HG03342 (cell line): ENCODE results near the gene ADSS1.

ENCODE experiments used
- ATAC-seq: cut with Tn5 transposase; IDR thresholded peaks from one replicate; pipeline ENCODE4 v1.9.1; 2021; ENCODE audit warnings: mild to moderate bottlenecking, moderate library complexity; ENCODE audit not compliant: unreplicated experiment

ADSS1 gene

DNA sequence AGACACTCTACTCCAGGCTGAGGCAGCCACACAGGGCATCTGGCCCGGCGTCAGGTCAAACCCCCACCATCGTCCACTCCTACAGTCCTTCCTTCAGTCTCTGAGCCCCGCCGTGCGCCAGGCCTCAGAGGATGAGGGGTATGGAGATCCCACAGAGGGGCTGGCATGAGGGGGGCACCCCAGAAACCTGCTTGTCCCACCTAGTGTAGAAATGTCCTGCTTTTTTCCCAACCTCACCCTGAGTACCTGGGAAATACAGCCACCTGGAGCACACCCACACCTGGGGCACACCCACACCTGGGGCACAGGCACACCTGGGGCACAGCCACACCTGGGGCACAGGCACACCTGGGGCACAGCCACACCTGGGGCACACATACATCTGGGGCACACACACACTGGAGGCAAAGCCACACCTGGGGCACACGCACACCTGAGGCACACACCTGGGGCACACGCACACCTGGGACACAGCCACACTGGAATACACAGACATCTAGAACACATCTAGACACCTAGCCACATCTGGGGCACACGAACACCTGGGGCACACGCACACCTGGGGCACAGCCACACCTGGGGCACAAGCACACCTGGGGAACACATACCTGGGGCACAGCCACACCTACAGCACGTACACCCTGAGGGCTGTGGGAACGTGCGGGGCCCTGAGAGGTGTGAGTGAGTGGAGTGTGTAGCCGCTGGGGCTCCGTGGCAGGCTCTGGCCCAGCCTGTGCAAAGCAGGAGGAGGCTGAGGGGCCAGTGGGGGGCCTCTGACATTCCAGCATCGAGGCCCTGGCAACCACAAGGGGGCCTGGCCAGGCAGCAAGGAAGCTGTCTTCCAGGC lies 53.2 kb downstream of the ADSS1 start:
- no peak for ATAC-seq

DNA sequence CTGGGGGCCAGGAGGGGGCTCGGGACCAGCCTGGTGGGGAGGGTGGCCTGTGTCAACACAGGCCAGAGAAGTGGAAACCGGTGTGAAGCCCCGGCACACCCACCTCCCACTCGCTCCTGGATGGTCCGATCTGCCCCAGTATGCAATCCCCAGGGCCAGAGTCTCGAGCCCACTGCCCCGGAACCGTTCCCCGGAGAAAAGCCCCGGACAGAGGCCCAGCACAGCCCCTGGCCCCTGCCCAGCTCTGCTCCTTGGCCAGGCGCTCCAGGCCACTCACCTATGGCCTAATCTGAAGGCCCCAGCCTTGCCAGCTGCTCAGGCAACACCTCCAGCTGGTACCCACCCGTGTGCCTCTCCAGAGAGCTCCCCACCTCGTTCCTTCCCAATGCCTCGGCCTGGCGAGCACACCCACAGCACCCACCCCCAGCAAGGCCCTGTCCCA lies 53.8 kb downstream of the ADSS1 start:
- no peak for ATAC-seq

DNA sequence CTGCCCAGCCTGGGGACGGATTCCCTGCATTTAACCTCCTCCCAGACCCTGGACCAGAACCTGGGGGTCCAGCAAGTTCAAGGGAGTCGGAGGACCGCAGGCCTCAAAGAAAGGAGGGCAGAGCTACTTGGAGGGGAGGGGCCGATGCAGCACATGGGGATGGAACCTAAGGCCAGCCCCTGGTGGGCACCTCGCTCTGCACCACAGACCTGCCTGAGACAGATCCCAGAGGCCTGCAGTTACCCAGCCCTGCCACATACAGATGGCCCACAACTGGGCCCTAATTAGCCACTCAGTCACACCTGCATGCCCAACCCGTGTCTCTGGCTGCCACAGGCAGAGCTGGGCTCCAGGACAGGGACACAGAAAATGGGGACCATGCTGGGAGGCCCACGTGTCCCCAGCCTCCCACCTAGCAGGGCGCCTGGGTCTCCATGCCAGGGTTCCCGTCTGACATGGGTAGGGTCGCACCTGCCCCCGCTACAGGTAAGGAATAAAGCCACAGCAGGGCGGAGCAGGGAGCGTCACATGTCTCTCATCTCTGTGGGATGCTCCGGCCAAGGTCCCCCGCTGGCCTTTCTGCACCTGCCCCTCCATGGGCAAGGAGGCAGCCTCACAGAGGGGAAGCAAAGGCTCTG lies 54.8 kb downstream of the ADSS1 start:
- ATAC-seq = no peak

DNA sequence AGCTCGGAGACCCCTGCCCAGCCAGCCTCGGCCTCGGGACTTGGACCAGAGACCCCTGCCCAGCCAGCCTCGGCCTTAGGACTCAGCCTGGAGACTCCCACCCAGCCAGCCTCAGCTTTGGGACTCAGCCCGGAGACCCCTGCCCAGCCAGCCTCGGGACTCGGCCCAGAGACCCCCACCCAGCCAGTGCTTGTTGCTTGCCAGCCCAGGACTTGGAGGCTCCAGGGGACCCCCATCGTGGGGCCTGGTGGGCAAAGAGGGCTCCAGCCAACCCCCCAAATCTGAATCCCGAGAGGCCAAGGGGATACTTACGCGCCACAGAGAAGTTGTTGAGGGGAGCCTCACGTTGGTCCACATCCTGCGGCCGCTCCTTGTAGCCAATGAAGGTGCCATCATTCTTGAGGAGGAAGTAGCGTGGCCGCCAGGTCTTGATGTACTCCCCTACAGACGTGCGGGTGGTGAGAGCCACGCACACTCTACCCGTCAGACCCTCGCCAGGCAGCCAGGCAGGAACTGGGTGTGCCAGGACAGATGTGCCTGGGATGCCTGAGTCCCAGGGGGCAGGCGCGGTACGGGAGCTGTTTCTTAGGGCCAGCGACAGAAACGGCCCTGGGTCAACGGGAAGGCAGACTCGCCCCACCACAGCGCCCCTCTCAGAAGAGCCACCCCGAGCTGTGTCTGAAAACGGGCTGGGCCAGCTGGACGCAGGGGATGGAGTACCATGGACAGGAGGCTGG lies 55.9 kb downstream of the ADSS1 start:
- no peak for ATAC-seq

GRCh38 chr14:104780513-104781030 lies 56.5 kb downstream of the ADSS1 start:
- no peak for ATAC-seq

DNA sequence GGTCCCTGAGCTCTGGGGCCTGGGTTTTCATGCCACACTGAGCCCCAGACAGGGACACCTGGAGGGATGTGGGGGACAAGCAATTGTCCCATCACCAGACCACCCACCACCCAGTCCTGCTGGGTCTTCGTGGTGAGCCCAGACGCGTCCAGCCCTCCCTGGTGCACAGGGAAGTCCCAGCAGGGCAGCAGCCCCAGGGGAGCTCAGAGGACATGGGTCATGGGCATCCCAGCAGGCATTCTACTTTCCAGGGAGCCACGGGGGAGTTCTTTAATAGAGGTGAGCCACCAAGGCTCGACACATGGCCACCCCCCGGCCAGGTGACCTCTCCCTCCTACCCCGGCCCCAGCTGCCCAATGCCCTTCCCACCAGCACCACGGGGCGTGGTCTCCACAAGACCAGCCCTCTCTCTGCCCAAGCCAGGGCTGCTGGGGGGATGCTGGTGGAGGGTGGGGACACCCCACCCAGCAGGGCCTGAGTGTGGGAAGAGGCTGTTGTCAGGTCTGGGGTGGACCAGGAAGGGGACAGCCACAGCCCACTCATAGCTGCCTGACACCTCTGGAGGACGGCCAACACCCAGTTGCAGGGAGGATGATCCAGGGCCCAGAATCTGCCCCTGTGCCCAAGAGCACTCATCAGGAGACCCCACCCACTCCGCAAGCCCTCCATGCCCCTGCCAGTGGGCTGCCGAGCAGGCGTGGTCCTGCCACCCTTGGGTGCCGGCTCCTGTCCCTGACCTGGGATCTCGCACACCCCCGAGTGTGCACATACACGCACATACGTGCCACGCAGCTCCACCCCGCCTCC lies 57.4 kb downstream of the ADSS1 start:
- no peak for ATAC-seq

- ATAC-seq = no peak
These were observed 58.2 kb downstream of the ADSS1 start for GRCh38 chr14:104782086-104782807.

- ATAC-seq = no peak
These were observed 58.7 kb downstream of the ADSS1 start for GRCh38 chr14:104782808-104783139.

GRCh38 chr14:104783484-104784217 lies 59.6 kb downstream of the ADSS1 start:
- ATAC-seq = no peak

GRCh38 chr14:104784218-104784568 lies 60.2 kb downstream of the ADSS1 start:
- no peak for ATAC-seq

DNA sequence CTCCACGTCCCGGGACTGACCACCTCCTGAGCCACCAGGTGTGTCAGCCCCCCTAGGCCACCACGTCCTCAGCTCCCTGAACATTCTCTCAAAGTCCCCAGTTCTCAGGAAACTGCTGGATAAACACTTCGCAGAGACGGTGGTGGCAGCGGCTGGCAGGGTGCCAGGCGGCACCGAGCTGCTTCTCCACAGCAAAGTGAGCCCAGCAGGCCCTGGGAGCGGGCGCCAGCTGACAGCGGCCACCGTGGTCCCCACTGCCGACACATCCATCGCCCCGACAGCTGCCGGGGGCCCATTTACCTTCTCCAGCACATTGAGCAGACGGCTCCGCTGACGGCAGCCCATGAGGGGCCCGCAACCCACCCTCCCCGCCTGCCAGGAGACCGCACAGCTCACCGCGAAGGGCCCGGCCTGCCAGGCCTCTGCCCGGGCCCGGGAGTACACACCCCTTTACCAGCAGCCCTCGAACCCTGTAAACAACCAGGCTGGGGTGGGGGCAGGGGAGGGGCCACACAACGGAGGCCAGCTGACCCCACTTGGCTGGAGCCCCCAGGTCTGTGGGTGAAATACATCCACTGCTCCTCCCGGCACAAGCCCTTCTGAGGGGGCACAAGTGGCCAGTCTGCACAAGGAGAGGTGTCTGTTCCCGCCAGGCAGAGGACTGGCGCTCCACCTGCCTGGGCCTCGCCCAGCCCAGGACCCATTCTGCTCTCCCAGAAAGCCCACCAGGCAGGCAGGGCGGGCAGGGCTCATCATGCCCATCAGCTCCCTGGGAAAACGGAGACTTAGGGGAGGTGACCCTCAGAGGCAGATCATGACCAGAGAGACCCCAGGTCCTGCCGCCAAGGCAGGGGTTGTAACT lies 61.0 kb downstream of the ADSS1 start:
- ATAC-seq = no peak

DNA sequence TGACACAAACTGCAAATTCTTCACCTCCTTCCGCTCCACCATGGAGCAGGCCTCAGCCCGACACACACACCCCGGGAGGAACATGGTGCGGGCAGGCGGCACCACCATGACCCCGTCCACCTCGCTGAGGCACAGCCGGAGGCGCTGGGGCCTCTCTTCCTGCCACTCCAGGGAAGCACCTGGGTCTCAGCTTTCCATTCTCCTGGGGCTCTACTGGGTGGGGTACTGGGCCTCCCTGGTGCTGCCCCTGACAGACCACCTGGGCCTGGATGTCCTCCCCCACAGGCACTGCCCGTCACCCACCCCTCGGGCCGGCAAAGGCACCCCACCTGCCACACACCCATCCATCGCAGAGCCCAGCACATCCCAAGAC lies 61.7 kb downstream of the ADSS1 start:
- no peak for ATAC-seq

DNA sequence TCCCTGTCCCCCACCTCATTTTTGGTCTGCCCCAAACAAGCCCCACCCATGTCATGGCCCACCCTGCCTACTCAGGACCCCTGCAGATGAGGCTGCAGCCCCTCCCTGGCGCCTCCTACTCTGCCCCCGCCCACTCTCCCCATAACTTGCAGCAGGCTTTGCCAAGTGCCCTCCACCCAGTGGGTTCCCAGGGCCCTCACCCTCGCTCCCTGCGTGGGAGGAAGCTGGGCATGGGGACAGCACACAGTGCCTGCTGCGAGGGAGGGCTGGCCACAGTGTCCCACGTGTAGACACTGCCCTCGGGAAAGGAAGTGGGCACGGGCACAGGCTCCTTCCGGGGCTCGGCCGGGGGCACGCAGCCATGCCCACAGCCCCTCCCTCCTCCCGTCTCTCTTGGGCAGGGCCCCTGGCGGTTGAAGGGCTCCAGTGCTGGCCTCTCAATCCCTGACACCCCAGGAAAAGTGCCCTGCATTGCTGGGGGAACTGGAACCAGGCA lies 62.1 kb downstream of the ADSS1 start:
- no peak for ATAC-seq

DNA sequence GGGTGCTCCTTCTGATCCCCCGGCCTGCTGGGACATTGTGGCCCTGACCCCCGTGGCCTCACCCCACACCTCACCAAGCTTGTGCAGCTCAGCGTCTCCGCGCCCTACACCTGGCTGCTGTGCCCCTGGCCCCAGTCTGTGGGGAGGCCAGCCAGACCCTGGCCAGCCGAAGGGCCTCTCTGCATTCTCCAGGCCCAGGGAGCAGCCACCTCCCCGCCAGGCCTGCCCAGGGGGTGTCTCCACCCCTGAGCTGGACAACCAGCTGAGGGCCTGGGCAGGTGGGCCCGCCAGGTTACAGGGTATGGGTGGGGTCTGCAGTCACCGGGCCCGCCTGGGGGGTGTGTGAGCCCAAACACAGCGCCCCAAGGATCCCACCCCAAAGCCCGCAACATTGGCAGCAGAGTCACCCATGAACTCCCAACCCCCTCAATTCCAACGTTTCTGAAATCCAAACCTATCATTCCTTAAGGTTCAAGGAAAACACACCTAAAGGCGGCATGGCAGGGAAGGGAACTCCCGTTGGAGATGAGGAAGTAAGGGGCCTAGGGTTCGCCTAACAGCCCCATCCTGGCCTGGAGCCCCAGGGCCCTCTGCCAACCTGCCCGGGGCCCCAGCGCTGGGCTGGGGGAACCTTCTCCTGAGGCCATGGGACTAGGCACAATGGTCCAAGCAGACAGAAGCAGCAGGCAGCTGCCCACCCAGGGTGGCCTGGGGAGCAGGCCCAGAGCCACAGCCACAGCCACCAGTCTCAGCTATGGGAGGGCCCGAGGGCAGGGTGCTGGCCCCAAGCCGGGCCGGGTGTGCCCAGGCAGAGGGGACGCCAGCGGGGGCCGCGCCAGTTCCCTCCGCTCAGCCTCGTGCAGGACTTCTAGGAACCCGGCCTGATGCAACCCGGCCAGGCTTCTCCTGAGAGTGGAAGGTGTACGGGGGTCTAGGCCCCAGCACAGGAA lies 63.0 kb downstream of the ADSS1 start:
- ATAC-seq = no peak

DNA sequence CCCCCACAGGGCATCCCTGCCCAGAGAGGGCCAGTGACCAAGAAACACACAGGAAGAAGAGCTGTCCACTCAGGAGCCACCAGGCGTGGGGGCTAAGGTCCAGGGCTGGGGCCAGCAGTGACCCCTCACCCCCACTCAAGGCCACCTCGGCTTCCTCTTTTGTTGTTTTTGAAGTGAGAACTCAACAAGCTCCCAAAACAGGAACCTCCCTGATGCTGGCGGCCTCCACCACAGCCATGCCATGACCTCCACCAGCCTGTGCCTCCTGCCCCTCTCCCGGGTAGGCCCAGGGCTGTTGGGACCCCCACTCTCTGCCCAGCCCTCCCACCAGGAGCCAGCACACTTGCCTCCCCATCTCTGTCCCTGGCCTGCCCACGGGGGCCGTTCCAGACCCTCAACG lies 63.7 kb downstream of the ADSS1 start:
- ATAC-seq = no peak

DNA sequence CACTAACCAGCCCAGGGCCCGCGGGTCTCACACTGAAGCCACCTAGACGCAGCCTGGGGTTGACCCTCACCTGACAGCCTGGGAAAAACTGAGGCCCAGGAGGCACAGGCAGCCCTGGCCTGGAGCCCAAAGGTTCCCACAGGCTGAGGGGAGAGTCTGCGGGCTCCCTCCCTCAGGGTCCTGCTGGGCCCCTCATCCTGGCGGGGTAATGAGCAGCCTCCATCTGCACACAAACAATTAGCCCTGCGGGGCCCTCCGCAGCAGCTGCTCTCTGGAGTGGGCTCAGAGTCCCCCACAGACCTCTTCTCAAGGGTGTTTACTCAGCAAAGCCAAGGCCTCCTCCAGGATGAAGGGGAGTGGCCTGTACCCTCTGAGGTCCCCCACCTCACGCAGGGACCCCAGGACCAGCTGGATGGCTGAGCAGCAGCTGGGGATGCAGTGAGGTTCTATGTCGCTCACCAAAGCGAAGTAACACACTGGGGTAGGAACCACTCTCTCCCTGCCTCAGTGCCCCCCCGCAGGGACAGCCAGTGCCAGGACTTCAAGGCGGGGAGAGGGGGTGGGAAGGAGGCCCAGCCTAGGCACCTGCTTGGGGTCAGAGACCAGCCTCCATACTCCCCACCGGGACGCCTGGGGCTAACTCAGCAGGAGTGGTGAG lies 64.3 kb downstream of the ADSS1 start:
- ATAC-seq = no peak
